Non-pigmented ciliary epithelial cell (primary cell): ENCODE results near the gene SLC17A3.

Source experiments
- DNase-seq: peaks from one replicate; pipeline ENCODE4 v3.0.0-alpha.2; 2010; ENCODE audit warnings: low read depth

The SLC17A3 gene, protein sequence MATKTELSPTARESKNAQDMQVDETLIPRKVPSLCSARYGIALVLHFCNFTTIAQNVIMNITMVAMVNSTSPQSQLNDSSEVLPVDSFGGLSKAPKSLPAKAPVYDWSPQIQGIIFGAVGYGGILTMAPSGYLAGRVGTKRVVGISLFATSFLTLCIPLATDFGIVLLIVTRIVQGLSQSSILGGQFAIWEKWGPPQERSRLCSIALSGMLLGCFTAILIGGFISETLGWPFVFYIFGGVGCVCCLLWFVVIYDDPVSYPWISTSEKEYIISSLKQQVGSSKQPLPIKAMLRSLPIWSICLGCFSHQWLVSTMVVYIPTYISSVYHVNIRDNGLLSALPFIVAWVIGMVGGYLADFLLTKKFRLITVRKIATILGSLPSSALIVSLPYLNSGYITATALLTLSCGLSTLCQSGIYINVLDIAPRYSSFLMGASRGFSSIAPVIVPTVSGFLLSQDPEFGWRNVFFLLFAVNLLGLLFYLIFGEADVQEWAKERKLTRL

DNA sequence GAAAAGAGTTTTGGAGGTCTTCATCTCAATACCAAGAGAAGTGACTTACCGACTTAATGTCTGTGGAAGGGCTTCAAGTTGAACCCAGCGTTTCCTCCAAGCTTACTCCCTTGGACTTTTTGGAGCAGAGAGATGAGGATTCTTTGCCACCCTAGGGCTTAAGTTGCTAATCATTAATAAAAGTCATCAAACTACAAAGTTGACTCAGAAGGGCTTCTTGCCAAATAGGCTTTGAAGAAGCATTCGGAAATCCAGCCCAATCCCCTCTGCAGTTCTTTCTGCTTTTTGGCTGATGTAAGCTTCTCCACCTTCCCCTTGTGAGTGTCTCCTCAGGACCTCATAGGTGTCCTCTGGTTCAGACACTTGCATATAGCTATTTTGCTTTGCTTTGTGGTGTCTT lies at the start of gene SLC17A3:
SLC17A3 (minus strand) TSS at position 126 of the 400 bp plus-strand sequence. CDS start 5,856 bp downstream, outside the sequence.
- DNase-seq = no peak

DNA sequence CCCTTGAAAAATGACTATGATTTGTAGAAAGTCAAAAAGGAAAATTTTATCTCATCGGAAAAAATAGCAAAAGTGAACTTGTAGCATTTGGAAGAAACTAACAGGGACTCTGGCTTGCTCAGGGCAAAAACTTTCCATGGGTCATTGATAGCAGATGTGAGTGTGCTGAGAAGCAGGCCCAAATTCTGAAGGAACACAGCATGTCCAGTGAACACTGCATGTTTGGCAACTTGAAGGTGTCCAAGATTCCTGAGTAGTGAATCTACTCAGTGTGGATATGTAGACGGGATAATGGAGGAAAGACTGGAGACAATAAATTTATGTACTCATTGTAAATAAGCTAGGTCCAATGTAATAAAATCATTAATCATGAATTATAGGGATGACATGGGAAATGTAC lies 48.3 kb upstream of the SLC17A3 start:
- DNase-seq = no peak

DNA sequence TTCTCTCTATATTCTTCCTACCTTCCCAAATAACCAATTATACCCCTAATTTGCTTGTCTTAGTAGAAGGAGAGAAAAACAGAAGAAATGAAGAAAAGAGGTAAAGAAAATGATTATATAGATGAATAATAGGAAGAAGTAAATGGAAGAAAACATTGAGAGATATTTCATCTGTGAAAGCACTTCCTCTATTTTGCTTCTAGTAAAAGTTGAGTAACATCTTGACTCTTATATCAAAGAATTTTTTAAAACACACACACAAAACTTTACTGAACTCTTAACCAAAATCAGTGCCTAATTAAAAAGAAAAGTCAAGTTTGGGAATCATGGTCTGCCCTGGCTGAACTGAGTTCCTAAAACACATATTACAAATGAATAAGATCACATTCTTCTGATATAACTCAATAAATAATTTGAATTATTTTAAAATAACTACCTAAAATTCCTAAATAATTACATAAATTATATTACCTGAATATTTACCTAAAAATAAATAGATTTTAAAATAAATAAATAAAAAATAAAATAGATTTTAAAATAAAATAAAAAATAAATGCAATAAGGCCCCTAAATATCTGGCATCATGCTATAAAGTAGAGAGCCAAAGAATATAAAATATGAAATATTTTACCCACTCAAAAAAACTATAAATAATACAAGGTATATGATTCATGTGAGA lies 47.6 kb upstream of the SLC17A3 start:
- no peak for DNase-seq

DNA sequence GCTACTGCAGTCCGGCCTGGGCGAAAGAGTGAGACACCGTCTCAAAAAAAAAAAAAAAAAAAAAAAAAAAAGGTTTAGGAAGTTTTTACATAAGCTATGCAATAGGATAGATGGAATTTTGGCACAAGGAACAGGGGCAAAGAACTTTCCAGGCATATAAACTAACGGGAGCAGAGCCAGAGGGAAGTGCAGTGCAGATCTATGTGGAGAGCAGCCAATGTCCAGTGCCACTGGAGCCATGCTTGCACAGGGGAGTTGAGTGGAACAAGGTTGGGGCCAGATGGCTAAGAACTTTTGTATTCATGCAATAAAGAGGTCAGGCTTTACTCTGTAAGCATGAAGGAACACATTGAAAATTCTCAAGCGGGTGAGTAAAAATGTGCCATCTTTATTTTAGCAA lies 45.6 kb upstream of the SLC17A3 start:
- DNase-seq = no peak

DNA sequence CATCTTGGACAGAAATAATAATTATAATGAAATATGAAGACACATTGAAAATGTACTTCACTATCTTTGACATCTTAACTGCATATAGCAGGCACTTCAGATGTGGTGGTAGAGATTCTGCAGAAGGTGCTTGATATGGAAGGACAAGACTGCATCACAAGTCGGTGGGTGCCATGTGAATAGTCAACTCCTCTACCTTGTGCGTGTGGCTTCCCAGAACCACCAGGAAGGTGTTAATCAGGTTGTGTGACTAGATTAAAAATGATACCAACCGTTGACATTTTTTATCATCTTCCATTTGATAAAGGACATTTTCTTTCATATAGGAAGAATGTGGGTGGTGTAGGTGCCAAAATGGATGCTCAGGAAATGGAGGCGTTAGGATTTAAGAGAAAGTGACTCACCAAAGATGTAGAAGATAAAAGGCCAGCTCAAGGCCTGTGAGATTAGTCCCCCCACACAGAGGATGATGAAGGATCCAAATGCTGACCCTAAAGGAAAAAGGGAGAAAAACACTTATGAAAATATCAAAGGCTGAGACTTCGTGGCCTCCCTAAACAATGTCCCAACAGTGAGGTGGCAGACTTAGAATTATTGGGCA lies 44.1 kb upstream of the SLC17A3 start:
- no peak for DNase-seq

DNA sequence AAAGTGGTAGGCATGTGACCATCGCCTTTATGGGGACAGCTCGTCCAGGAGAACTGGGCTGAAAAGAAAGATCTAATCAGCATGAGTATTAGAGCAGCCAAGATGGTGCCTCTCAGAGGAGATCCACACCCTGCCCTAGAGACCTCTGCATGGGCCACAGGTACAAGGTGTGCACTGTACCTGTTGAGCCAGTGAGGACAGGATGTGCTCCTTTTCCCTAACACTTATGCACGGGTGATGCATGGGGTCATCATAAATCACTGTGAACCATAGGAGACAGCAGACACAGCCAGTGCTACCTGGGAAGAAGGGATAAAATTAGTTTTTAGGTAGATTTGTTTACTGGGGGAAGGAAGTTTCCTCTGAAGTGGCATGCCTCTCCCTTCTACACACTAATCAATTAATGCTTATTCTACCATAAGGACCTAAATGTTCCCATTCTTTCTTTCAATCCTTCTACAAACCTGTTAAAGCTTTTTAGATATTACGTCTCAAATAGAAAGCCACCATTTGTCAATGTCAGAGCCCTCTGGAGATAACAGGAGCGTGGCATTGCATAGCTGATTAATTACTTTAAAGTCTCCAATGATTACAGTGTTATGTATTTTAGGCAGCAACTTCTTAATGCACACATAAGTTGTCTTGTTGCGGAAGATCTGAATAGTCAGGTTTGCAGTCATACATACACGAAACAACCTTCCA lies 42.9 kb upstream of the SLC17A3 start:
- no peak for DNase-seq

DNA sequence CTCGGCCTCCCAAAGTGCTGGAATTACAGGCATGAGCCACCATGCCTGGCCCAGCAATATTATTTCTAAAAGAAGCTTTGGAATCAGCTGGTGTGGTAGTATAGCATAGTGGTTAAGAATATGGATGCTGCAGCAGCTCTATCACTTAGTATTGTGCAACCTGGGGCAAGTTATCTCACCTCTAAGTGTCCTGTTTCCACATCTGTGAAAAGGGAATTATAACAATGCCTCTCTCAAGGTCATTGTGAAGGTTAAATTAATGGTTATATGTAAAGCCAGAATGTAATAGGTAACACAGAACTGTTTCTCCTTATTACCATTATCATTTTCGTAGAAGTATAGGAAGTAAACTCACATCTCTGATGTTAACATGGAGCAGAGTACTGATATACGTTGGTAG lies 42.3 kb upstream of the SLC17A3 start:
- DNase-seq = no peak

DNA sequence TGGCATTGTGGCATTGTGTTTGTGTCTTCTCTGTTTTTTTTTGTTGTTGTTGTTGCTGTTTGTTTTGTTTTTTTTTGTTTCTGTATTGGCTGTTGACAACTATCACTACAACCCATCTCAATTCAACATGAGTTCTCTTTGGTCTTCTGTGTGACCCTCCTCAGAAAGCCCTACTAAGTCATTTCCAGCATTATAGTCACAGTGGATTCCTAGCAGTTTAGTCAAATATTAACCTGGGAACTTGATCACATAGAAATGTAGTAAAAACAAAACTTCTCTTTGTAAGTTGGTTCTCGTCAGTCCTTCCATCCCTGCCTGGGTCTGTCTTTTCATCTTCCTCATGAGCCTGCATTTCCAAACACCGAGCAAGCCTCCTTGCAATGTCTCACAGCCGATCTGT lies 39.7 kb upstream of the SLC17A3 start:
- no peak for DNase-seq

DNA sequence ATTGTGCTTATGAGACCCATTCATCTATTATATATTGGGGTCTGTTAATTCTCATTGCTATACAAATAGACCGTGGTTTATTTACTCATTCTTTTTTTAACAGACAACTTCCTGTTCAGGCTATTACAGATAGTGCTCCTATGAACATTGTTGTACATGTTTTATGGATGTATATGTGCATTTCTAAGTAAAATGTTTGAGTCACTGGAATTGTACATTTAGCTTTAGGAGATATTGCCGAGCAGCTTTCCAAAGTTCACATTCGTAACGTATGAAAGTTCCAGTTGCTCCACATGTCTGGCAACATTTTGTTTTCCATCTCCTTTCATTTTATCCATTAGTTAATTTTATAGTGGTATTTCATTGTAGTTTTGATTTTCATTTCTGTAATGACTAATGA lies 37.3 kb upstream of the SLC17A3 start:
- DNase-seq = no peak

DNA sequence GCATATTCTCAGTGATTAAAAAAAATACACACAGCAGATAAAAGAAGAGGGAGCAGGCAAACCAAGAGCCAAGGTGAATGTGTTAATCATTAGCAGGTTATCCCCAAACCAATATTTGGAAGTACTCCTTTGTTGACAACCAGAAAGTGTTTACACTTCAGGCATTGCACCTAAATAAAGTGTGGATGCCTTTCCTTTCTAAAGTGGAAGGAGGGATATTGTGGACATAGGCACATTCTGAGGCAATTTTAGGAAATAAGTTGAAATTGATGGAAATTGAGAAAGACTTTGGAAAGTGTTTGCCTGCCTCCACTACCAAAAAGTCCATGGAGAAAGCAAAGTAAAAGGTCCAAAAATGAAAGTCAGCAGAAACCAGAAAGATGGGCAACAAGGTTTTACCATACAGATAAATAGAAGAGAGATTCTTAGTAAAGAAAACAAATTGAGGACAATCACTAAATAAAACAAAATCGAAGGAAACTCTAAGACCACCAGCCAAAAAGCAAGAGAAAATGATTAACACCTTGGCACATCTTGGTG lies 33.5 kb upstream of the SLC17A3 start:
- DNase-seq = no peak

DNA sequence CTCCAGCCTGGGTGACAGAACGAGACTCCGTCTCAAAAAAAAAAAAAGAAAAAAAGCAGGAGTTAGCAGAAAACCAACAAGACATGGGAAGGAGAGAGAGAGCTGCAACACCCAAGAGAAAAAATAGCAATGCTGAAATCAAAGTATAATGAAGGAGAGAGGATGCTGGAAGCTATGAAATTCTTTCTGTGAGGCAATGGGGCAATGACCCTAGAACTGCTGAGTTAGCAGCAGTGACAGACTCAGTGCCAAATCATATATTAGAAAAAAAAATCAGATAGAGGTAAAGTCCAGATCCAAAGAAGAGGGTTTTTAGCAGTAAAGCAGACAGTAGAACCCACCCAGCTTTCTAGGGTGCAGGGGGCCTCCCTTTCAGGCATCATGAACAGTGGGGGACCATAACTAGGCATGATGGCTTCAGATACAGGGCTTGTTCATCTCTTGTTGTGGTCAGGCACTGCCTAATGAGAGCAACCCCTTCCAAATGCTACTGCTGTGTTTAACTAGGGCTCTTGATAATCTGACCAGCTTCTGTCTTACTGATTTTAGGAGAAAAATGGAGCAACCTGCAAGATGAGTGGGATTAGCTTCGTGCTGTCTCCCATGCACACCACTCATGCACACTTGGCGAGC lies 29.5 kb upstream of the SLC17A3 start:
- DNase-seq = no peak

DNA sequence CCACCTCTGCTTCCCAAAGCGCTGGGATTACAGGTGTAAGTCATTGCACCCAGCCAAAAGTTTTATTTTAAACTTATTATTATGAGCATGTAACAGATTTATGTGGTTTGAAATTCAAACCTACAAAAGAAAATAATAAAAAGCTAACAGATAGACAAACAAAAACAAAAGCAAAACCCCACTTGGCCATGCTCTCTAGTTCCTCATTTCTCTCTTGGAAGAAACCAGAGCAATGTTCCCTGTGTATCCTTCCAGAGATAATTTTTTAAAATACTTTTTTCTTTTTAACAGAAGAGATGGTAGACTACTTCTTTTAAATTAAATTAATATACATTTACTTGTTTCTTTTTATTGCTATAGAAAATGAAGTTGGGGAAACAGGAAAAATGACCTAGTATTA lies 28.0 kb upstream of the SLC17A3 start:
- DNase-seq = no peak

DNA sequence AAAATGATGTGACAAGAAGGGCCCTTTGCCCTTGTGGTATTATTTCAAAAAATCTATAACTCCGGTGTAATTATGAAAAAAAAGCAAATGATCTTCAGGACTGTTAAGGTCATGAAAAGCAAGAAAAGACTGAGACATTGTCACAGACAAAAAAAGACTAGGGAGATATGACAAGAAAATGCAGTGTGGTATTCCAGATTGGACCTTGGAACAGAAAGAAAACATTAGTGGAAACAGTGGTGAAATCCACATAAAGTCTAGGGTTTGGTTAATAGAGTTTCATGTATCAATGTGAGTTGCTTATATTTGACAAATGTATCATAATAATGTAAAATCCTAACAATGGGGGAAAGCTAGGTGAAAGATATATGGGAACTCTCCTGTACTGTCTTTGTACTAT lies 26.8 kb upstream of the SLC17A3 start:
- no peak for DNase-seq

DNA sequence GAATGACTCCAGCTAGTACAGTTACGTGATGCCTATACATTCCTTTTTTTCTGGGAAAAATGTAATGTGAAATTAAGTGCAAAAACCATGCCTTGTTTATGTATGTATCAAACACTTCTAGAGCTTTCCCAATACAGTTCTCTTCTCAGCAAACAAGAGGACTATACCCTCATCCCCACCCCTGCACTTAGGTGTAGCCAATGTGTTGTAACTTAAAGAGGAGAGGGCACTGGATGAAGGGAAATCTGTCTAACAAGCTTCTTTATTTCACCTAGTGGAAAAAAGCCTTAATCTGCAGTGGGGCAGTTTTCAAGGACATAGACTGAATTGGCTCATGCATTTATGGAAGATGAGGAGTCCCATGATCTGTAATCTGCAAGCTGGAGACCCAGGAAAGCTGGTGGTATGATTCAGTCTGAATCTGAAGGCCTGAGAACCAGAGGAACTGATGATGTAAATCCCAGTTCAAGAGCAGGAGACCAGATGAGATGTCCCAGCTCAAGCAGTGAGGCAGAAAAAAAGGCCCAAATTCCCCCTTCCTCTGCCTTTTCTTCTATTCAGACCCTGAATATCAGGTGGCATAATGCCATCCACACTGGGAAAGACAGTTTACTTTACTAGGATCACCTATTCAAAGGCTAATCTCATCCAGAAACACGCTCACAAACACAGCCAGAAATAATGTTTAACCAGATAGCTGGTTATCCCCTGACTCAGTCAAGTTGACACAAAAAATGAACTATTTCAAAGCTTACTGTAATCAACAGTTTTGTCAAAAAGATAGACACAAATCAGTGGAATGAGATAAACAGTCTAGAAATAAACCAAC lies 25.8 kb upstream of the SLC17A3 start:
- no peak for DNase-seq

DNA sequence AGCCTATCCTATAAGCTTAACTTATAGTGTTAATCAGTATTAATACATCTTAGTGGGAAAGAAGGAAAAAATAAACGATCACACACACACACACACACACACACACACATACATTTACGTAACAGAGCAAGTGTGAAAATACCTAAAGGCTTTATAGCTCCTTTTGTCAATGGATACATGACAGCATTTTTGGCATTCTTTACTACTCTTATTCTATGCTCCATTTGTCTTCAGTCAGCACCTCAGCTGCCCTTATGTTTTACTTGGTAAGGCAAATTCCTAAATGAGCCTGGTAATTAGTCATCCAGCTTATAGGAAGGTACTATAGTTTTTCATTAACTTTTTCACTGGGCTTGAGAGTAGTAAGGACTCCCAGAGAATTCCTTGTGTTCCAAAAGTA lies 25.1 kb upstream of the SLC17A3 start:
- DNase-seq = no peak

DNA sequence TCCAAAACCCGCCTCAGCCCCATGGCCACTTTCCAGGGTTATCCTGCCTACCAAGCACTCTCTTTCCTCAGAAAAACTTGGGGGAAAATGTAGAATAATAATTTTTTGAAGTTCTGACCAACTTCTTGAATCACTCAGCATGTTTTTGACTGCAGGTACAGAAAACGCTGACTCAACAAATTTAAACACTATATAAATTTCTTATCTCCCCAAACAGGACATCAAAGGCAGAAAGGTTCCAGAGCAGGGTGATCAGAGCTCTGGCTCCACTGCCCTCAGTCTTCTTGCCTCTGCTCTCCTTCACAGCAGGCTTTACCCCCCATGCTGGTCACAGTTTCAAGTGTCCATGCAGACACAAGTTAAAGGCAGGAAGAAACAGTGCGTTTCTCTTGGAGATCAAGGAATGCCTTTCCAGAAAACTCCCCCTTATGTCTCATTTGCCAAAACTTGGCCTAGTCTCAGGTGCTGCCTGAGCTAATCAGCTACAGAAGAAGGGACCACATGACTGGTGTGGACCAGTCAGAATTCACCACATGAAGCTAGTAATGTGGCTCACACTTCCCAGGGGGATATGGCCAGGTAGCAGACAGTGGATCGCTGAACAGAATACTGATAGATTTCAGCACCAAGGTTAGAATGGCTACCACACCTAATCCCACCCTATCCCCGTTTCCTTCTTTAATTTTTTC lies 24.4 kb upstream of the SLC17A3 start:
- DNase-seq = no peak

DNA sequence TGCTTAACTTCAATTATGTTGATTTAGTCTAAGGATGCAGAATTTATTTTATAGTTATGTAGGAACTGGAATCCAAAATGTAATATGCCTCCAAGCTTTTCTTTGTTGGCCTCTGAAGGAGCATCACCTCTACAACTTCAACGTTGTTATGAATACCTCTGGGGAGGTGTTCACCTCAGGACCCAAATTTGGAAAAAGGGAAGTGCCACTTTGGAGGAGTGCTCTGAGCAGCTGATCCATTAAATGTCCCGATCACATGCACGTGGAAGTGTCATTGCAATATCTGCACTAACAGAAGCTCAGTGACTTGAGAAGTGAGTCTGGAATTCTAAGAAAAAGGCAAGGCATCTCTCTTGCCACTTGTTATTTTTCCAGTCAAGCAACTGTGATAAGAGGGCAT lies 22.2 kb upstream of the SLC17A3 start:
- no peak for DNase-seq

DNA sequence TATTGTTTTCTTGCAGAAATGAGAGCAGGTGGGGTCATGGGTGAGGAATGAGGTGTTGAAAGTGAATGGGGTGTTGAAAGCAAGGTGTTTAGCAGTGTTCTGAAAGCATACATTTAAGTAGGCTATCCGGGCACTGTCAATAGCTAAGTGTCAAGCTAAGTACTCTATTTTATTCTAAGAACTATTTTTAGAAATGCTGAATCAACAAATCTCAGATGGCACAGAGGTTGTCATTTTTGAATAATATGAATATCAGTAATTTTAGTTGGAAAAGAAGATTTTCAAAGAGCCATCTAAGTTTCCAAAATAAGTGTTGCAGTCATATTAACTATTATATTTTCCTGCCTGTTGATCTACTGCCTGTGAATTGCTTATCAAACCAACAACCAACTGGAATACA lies 21.7 kb upstream of the SLC17A3 start:
- DNase-seq = no peak

DNA sequence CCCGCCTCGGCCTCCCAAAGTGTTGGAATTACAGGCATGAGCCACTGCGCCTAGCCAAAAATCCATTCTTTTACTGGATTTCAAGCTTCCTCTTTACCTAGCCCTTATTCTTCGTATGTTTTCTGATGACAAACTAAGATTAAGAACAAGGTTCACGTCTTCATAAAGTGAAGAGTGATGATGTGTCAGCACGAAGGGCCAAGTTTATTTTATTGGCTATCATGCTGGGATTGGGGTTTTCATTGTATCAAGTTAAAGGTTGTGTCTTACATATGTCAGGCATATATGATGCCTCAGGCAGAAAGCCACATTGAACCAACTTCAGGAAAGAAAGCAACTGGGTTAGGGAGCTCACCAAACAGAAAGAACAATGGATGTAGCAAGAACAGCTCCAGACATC lies 19.7 kb upstream of the SLC17A3 start:
- no peak for DNase-seq

DNA sequence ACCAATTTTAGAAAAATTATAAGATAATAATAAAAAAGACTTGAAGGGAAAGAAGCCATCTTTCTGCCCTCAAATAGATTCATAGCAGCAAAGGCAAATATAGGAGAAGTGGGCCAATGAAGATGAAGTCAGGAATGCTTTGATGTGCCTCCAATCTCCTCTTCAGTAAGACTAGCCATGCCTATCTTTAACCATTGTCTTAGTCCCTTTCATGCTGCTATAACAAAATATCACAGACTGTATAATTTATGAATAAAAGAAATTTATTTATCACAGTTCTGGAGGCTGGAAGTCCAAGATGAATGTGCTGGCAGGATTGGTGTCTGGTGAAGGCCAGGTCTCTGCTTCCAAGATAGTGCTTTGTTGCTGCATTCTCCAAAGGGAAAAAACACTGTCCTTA lies 18.8 kb upstream of the SLC17A3 start:
- DNase-seq = no peak
